Kidney (tissue), 14 donors: ENCODE results near the gene ZNF107. TPM values are rescaled to one million over a fixed set of nuclear protein-coding genes. Genes with fewer than 3 reads are reported as not detected.

Experiments
- DNase-seq, 5 donors: peaks; one replicate each; pipeline ENCODE4 v3.0.0-alpha.2; 2013 to 2020
- FAIRE-seq: peaks from 2 replicates; lab custom pipeline; 2012; peaks lifted over from hg19 to GRCh38; lab: Jason Lieb, UNC
- H3K27ac ChIP-seq, 2 donors: one replicate each; pipeline ENCODE4 v1.7.0; 2013; ENCODE audit warnings: low read depth in 2 of 2, low read length in 2 of 2, inconsistent platforms in 1 of 2
- H3K27me3 ChIP-seq: one replicate; pipeline ENCODE4 v1.7.1; 2013; ENCODE audit warnings: low read length, inconsistent platforms; ENCODE audit not compliant: control insufficient read depth, insufficient read depth
- H3K36me3 ChIP-seq, 3 donors: one replicate each; pipeline versions ENCODE4 v1.7.0 to v1.7.1; 2013; ENCODE audit warnings: low read length in 3 of 3, control low read depth in 1 of 3, inconsistent platforms in 1 of 3; ENCODE audit not compliant: insufficient read depth in 3 of 3, control insufficient read depth in 2 of 3
- H3K4me1 ChIP-seq, 3 donors: one replicate each; pipeline versions ENCODE4 v1.7.0 to v1.7.1; 2013; ENCODE audit warnings: low read length in 3 of 3, inconsistent platforms in 1 of 3, low read depth in 1 of 3; ENCODE audit not compliant: control insufficient read depth in 2 of 3, insufficient read depth in 2 of 3
- H3K4me3 ChIP-seq, 3 donors: one replicate each; pipeline versions ENCODE4 v1.7.0 to v1.8.1; 2013; ENCODE audit warnings: low read length in 3 of 3, control low read depth in 1 of 3, inconsistent platforms in 1 of 3
- H3K9ac ChIP-seq, 3 donors: one replicate each; pipeline versions ENCODE4 v1.7.0 to v1.7.1; 2013; ENCODE audit warnings: low read length in 3 of 3, control low read depth in 1 of 3, inconsistent platforms in 1 of 3
- H3K9me3 ChIP-seq, 3 donors: one replicate each; pipeline versions ENCODE4 v1.7.0 to v1.7.1; 2013; ENCODE audit warnings: low read length in 3 of 3, control low read depth in 1 of 3, inconsistent platforms in 1 of 3; ENCODE audit not compliant: control insufficient read depth in 2 of 3, insufficient read depth in 1 of 3
- intact Hi-C: fragments of 100-400 bp; cut with DNase I; formaldehyde crosslinking; loops from one replicate; pipeline ENCODE4 v1.11.1; 2022
- polyA plus RNA-seq: library from polyadenylated mRNA; stranded (reverse); fragments of 350-450 nt; fragmentation: Illumina TruSeq; extraction: RNeasy Lipid Tissue Mini Kit (QIAGEN cat#74804); gene quantifications from one replicate; pipeline ENCODE4 v1.2.3, GENCODE V29; 2014; ENCODE audit warnings: low read depth, low replicate concordance; ENCODE audit not compliant: insufficient read depth
- total RNA-seq: library from RNA; stranded (reverse); fragmentation: NEBNext Ultra II Directional; extraction: Animal tissue kit (Norgen Biotek cat#: 25700); gene quantifications from one replicate; pipeline ENCODE4 v1.2.1, GENCODE V29; 2021
- TF ChIP-seq, protein P1 (sequence below): IDR thresholded peaks from 3 replicates; pipeline ENCODE4 v1.5.1; 2012; ENCODE audit warnings: mild to moderate bottlenecking, moderate library complexity, borderline replicate concordance; ENCODE audit not compliant: insufficient read depth; ENCODE audit errors: extremely low read depth
- donor health status: control.
- donor health status: control.
- donor health status: control.
- donor health status: control.
- donor health status: control.
- donor health status: DM: yes; HTN: yes; CAD: no.
- donor health status: Normal renal cell carcinoma (clear cell type).

ZNF107 gene
- total and polyA plus RNA-seq, 2 donors from 2014 or later, result 0.80 to 8.0 TPM

- Histone ChIP-seq H3K27ac (no peak overlapping the region), H3K36me3 (no peaks in the 10 kb centered on the region), H3K9me3 (peaks cover 0 to 3% (median 0%) of the 10 kb centered on the region in 3 donors), H3K4me1 (no peaks in the 10 kb centered on the region), H3K27me3 (no peaks in the 10 kb centered on the region), H3K9ac (no peak overlapping the region), H3K4me3 (no peak overlapping the region)
- intact Hi-C loops, result no loop called here
- TF ChIP-seq, protein P1, sequence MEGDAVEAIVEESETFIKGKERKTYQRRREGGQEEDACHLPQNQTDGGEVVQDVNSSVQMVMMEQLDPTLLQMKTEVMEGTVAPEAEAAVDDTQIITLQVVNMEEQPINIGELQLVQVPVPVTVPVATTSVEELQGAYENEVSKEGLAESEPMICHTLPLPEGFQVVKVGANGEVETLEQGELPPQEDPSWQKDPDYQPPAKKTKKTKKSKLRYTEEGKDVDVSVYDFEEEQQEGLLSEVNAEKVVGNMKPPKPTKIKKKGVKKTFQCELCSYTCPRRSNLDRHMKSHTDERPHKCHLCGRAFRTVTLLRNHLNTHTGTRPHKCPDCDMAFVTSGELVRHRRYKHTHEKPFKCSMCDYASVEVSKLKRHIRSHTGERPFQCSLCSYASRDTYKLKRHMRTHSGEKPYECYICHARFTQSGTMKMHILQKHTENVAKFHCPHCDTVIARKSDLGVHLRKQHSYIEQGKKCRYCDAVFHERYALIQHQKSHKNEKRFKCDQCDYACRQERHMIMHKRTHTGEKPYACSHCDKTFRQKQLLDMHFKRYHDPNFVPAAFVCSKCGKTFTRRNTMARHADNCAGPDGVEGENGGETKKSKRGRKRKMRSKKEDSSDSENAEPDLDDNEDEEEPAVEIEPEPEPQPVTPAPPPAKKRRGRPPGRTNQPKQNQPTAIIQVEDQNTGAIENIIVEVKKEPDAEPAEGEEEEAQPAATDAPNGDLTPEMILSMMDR, result no peak
- DNase-seq (no peak), FAIRE-seq (no peak)
Measured at GRCh38 chr7:64672414-64672813, 6.5 kb downstream of the ZNF107 start.

DNA sequence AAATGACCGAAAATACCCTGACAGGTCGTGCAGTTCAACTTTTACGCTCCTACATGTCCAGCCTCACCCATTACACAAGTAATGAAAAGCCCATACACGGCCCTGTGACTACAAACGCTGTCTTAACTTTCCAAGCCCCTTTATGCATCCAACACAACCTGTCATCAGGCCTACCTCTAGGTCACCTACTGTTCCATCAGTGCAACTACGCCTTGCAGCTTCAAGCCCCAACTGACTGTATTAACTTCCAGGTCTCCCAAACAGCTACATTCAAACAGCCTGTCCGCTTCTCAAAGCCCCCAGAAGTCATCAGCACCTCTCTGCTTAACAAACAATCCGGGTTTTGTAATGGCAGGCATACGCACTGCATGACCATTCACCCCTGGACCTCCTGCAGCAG lies 19.2 kb downstream of the ZNF107 start:
- H3K27ac ChIP-seq, result no peak overlapping the region
- no peak overlapping the region for H3K9ac ChIP-seq
- no peaks in the 10 kb centered on the region for H3K27me3 ChIP-seq
- TF ChIP-seq, protein P1, result no peak
- no peaks in the 10 kb centered on the region for H3K4me1 ChIP-seq
- no peak overlapping the region for H3K4me3 ChIP-seq
- H3K36me3 ChIP-seq, result peaks cover 0 to 18% (median 5%) of the 10 kb centered on the region in 3 donors
- no peak for FAIRE-seq
- peaks cover 0 to 4% (median 0%) of the 10 kb centered on the region in 3 donors for H3K9me3 ChIP-seq
- intact Hi-C loops, result no loop called here
- no peak for DNase-seq

- no peak for DNase-seq
- TF ChIP-seq, protein P1, result no peak
- no peak overlapping the region for H3K4me3 ChIP-seq
- no peaks in the 10 kb centered on the region for H3K27me3 ChIP-seq
- no peaks in the 10 kb centered on the region for H3K4me1 ChIP-seq
- peaks cover 0 to 18% (median 5%) of the 10 kb centered on the region in 3 donors for H3K36me3 ChIP-seq
- no peak overlapping the region for H3K9ac ChIP-seq
- no peak for FAIRE-seq
- intact Hi-C loops, result no loop called here
- H3K9me3 ChIP-seq, result peaks cover 0 to 4% (median 0%) of the 10 kb centered on the region in 3 donors
- H3K27ac ChIP-seq, result no peak overlapping the region
Measured at GRCh38 chr7:64685741-64686140, 19.8 kb downstream of the ZNF107 start.
